Activated naive CD8-positive, alpha-beta T cell (primary cell): Measurements from ENCODE around the gene KRT39.
"Not testable (repeated sequence)": the region's sequence is repeated elsewhere in the genome, so short reads cannot be mapped to it uniquely, and the experiment has no call there.

Experiments used
- H3K27ac Mint-ChIP-seq: one replicate; pipeline ENCODE4 v1.8.0; 2021; ENCODE audit warnings: mixed read lengths
- H3K27me3 Mint-ChIP-seq: one replicate; pipeline ENCODE4 v1.8.0; 2021; ENCODE audit warnings: mixed read lengths
- H3K36me3 Mint-ChIP-seq: one replicate; pipeline ENCODE4 v1.8.0; 2021; ENCODE audit warnings: mixed read lengths
- H3K4me1 Mint-ChIP-seq: one replicate; pipeline ENCODE4 v1.8.0; 2021; ENCODE audit warnings: low read depth, mixed read lengths
- H3K4me3 Mint-ChIP-seq: one replicate; pipeline ENCODE4 v1.8.0; 2021; ENCODE audit warnings: mild to moderate bottlenecking, mixed read lengths
- H3K9me3 Mint-ChIP-seq: one replicate; pipeline ENCODE4 v1.8.0; 2021; ENCODE audit warnings: low read depth, mixed read lengths

The KRT39 gene

DNA sequence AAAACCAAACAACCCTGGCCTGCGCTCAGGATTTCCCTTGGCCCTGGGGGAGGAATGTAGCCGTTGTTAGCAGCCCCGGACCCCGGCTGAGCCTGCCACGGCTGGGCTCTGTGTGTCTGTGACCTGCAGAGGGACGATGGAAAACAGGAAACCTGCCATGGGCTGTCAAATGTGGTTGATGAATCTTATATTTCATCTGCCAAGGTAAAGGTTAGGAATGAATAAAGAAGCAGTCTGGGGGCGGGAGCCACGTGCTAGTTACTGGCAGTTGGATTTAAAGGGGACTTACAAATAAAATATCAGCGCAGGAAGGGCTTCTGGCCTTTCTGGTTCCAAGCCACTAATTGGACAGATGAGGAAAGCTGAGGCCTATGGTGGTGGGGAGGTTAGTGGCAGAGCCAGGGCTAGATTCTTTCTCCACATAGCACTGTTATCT, 29.3 kb downstream of the KRT39 start, which contains the start of gene KRT23:
KRT23 (minus strand) TSS at position 263 of the 436 bp plus-strand sequence. CDS start 1,043 bp downstream, outside the sequence.
- no peaks in the 10 kb centered on the region for H3K36me3 Mint-ChIP-seq
- no peak within 1 kb of the TSS for H3K27ac Mint-ChIP-seq
- peaks cover 5% of the 10 kb centered on the region for H3K27me3 Mint-ChIP-seq
- H3K4me3 Mint-ChIP-seq = no peak within 1 kb of the TSS
- H3K4me1 Mint-ChIP-seq = no peaks in the 10 kb centered on the region
- no peaks in the 10 kb centered on the region for H3K9me3 Mint-ChIP-seq

GRCh38 chr17:40936976-40937375, 29.8 kb downstream of the KRT39 start:
- no peaks in the 10 kb centered on the region for H3K4me1 Mint-ChIP-seq
- no peak overlapping the region for H3K4me3 Mint-ChIP-seq
- H3K9me3 Mint-ChIP-seq = no peaks in the 10 kb centered on the region
- H3K36me3 Mint-ChIP-seq = no peaks in the 10 kb centered on the region
- H3K27me3 Mint-ChIP-seq = peaks cover 5% of the 10 kb centered on the region
- H3K27ac Mint-ChIP-seq = no peak overlapping the region

DNA sequence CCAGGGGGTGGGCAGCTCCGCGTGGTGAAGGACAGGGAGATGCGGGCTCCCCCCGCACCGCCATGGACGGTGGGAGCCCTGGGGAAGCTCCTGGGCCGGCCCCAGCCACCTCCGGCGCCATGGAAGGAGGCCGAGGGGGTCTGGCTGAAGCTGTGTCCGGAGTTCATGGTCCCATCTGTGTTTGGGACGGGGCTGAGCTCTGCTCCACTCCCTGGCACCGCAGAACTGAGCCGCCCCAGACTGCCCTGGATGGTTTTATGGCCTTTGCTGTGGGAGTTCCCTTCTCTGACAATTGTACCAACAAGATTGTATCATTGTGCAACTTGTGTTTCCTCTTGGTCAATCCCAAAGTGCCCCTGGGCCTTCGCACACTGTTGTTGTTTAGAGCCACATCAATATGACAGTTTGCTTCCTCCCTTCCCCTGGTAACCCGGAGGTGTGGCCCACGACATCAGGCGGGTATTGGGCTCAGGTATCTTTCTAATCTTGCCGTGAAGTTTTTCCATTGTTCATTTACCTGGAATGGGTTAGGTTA, 30.2 kb downstream of the KRT39 start:
- H3K9me3 Mint-ChIP-seq = no peaks in the 10 kb centered on the region
- H3K27ac Mint-ChIP-seq = no peak overlapping the region
- no peak overlapping the region for H3K4me3 Mint-ChIP-seq
- peaks cover 5% of the 10 kb centered on the region for H3K27me3 Mint-ChIP-seq
- H3K4me1 Mint-ChIP-seq = no peaks in the 10 kb centered on the region
- no peaks in the 10 kb centered on the region for H3K36me3 Mint-ChIP-seq

- Mint-ChIP-seq H3K4me3 (no peak overlapping the region), H3K27ac (no peak overlapping the region), H3K36me3 (no peaks in the 10 kb centered on the region), H3K9me3 (no peaks in the 10 kb centered on the region), H3K4me1 (no peaks in the 10 kb centered on the region), H3K27me3 (peaks cover 5% of the 10 kb centered on the region)
Measured at GRCh38 chr17:40935624-40936023, 31.1 kb downstream of the KRT39 start.

DNA sequence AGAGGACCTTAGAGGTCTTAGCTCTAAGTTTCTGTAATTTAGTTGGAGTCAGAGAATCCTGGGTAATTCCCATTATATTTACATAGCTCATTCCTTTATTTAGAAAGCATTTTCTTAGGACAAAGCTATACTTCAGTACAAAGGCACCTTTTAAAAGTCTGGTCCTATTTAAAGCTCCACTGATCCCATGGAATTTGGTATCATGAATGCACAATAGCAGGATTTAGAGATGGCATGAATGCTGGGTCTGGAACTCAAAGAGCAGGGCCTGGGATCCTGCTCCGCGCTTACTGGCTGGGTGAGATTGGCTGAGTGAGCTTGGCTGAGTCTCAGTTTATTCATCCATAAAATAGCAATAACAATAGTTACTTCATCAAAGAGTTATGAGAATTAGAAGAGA, 34.1 kb downstream of the KRT39 start:
- no peaks in the 10 kb centered on the region for H3K9me3 Mint-ChIP-seq
- no peak overlapping the region for H3K27ac Mint-ChIP-seq
- peaks cover 12% of the 10 kb centered on the region for H3K27me3 Mint-ChIP-seq
- no peaks in the 10 kb centered on the region for H3K4me1 Mint-ChIP-seq
- no peak overlapping the region for H3K4me3 Mint-ChIP-seq
- H3K36me3 Mint-ChIP-seq = no peaks in the 10 kb centered on the region

- no peaks in the 10 kb centered on the region for H3K9me3 Mint-ChIP-seq
- no peak overlapping the region for H3K27ac Mint-ChIP-seq
- no peaks in the 10 kb centered on the region for H3K36me3 Mint-ChIP-seq
- H3K27me3 Mint-ChIP-seq = peaks cover 18% of the 10 kb centered on the region
- no peak overlapping the region for H3K4me3 Mint-ChIP-seq
- H3K4me1 Mint-ChIP-seq = no peaks in the 10 kb centered on the region
Measured at GRCh38 chr17:40931311-40931710, 35.4 kb downstream of the KRT39 start.

DNA sequence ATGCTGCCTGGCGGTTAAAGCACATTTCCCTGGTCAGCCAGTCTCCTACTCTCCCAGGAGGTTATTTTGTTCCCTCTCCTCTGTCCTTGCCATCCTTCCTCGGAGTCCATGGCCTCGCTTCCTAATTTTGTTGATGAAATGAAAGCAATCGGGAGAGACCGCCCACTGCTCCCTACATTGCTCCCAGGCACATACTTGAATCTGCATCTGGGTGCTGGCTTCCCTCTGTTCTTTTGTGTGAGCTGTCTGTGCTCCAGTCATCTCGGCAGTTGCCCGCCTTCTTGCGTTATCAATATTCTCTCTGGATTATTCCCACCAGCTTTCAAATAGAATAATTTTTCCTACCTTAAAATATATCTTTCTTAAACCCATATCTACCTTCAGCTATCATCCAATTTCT, 40.4 kb downstream of the KRT39 start:
- Mint-ChIP-seq H3K27me3 (peaks cover 19% of the 10 kb centered on the region), H3K27ac (no peak overlapping the region), H3K9me3 (no peaks in the 10 kb centered on the region), H3K4me1 (peaks cover 6% of the 10 kb centered on the region), H3K4me3 (no peak overlapping the region), H3K36me3 (no peaks in the 10 kb centered on the region)

DNA sequence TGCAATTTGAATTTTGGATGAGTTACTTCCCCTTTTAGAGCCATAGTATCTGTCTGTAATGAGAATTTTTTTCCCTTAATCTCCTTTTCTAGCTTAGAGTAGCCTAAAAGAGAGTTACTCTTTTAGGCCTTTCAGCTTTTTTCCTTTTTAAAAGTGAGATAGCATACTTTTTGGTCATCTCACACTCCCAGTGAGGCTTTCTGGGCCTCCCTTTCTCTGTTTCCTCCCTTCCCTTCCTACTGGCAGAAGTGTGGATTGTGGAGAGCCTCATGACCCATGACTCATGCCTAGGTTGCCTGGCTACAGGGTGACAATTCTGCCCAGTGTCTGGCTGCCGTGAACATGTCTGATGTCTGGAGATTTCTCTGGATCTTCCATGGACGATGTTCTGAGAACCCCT, 44.5 kb downstream of the KRT39 start:
- H3K27me3 Mint-ChIP-seq = peaks cover 7% of the 10 kb centered on the region
- no peak overlapping the region for H3K27ac Mint-ChIP-seq
- no peaks in the 10 kb centered on the region for H3K9me3 Mint-ChIP-seq
- H3K4me1 Mint-ChIP-seq = peaks cover 10% of the 10 kb centered on the region
- H3K4me3 Mint-ChIP-seq = no peak overlapping the region
- H3K36me3 Mint-ChIP-seq = no peaks in the 10 kb centered on the region

DNA sequence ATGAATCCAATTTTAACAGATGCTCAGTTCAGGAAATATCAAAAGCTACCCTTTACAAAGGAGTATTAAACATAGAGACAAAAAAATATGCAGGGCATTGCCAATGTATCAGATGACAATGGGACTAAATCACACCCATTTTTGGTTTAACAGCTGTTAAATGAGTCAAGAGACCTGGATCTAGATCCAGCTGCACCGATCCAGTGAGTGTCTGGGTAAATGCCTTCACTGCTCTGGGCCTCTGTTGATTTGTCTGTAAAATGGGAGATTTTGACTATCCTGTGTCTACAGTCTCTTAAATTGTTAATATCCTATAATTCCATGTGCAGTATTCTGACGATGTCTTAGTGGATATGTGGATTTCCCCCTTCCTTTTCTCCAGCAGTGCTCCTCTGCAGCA, 45.7 kb downstream of the KRT39 start:
- Mint-ChIP-seq H3K36me3 (no peaks in the 10 kb centered on the region), H3K9me3 (no peaks in the 10 kb centered on the region), H3K4me3 (no peak overlapping the region), H3K4me1 (peaks cover 10% of the 10 kb centered on the region), H3K27me3 (peaks cover 4% of the 10 kb centered on the region), H3K27ac (no peak overlapping the region)

- not testable (repeated sequence) for H3K27me3 Mint-ChIP-seq, H3K36me3 Mint-ChIP-seq, H3K4me3 Mint-ChIP-seq, H3K27ac Mint-ChIP-seq, H3K4me1 Mint-ChIP-seq, H3K9me3 Mint-ChIP-seq
Measured at GRCh38 chr17:40917116-40917515, 49.6 kb downstream of the KRT39 start.

DNA sequence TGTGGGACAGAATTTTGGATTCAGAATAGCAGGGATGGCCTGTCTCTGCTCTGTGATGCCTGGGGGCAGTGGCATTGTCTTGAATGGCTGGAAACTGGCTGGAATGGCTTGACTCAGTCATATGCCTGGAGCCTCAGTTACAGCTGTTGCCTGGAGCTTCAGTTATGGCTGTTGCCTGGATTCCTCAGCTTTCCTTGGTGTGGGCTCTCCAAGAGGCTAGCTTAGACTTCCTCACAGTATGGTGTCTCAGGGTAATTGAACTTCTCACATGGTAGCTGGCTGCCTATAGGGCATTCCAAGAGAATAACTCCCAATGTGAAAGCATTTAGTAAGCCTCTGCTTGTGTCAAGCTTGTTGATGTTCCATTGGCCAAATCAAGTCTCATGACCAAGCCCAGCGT, 50.4 kb downstream of the KRT39 start:
- no peaks in the 10 kb centered on the region for H3K27me3 Mint-ChIP-seq
- H3K4me1 Mint-ChIP-seq = peaks cover 5% of the 10 kb centered on the region
- H3K27ac Mint-ChIP-seq = no peak overlapping the region
- no peak overlapping the region for H3K4me3 Mint-ChIP-seq
- no peaks in the 10 kb centered on the region for H3K36me3 Mint-ChIP-seq
- no peaks in the 10 kb centered on the region for H3K9me3 Mint-ChIP-seq

DNA sequence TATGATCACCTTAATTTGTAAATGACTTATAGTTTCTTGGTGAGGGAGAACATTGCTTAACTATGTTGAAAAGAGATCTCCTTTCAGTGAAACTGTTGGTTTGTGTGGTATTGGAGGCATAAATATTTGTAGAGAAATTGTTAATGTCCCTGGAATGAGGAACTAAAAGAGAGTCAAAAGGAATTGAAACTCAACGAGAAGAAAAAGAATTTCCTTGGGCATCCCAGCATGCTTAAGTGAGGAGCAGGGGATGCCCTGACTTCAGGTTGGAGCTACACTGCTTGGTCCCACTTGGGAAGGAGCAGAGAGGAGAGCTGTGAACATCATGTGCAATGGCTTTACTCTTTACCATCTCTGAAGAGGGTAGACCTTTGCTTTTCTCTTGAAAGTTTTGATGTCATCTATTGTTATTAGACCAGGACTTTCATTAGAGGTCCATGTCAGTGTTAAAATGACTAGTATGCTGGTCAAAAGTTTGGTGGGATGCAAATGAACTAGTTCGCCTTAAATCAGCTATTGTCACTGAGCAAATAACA, 51.0 kb downstream of the KRT39 start:
- Mint-ChIP-seq H3K36me3 (no peaks in the 10 kb centered on the region), H3K4me3 (no peak overlapping the region), H3K4me1 (no peaks in the 10 kb centered on the region), H3K27ac (no peak overlapping the region), H3K9me3 (no peaks in the 10 kb centered on the region), H3K27me3 (no peaks in the 10 kb centered on the region)

- Mint-ChIP-seq H3K36me3 (no peaks in the 10 kb centered on the region), H3K27ac (no peak overlapping the region), H3K4me1 (no peaks in the 10 kb centered on the region), H3K27me3 (no peaks in the 10 kb centered on the region), H3K9me3 (no peaks in the 10 kb centered on the region), H3K4me3 (no peak overlapping the region)
Measured at GRCh38 chr17:40915199-40915661, 51.5 kb downstream of the KRT39 start.

- Mint-ChIP-seq H3K27me3 (peaks cover under 1% of the 10 kb centered on the region), H3K9me3 (no peaks in the 10 kb centered on the region), H3K27ac (no peak overlapping the region), H3K4me1 (no peaks in the 10 kb centered on the region), H3K4me3 (no peak overlapping the region), H3K36me3 (no peaks in the 10 kb centered on the region)
Measured at GRCh38 chr17:40914075-40914855, 52.5 kb downstream of the KRT39 start.

DNA sequence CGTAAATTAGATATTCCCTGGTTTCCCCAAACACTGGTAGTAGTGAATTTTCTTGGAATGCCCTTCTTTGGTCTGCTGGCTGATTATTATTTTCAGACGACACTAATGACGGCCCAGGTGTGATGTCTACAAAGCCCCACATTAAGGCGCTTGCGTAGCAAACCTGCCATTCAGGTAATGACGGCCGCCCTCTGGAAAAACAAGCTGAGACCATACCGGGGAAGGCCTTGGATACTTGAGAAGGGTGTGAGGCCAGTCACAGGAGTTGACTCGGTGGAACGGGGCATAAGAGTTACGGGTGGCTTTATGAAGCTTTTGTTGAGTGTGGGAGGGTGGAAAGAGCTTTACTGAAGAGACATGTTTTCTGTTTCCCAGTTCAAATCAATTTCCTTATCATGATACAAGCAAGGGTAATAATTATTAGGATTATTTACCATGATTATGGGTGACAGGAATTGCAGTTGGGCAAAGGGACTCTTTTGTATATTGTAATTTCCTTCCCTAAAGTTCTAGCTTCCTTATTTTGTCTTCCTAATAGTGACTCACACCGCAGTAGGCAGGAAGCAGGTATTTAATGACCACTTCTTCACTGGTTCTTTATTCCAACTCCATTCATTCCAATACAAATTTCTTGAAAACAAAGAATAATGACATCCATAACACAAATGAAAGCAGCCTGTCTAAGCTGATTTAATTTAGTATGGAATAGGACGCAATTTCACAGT, 54.1 kb downstream of the KRT39 start:
- no peak overlapping the region for H3K27ac Mint-ChIP-seq
- no peaks in the 10 kb centered on the region for H3K36me3 Mint-ChIP-seq
- peaks cover 6% of the 10 kb centered on the region for H3K27me3 Mint-ChIP-seq
- H3K4me3 Mint-ChIP-seq = no peak overlapping the region
- H3K4me1 Mint-ChIP-seq = no peaks in the 10 kb centered on the region
- H3K9me3 Mint-ChIP-seq = no peaks in the 10 kb centered on the region
